Measurements from ENCODE around the gene ZDHHC14. TPM values are rescaled to one million over a fixed set of nuclear protein-coding genes. Genes with fewer than 3 reads are reported as not detected.

ZDHHC14 gene
- total and polyA plus RNA-seq, 2 of the 8 experiments (the other 6 are each of a cell fraction or from before 2014, with no cell fraction given): 2.9 to 5.3 TPM

DNA sequence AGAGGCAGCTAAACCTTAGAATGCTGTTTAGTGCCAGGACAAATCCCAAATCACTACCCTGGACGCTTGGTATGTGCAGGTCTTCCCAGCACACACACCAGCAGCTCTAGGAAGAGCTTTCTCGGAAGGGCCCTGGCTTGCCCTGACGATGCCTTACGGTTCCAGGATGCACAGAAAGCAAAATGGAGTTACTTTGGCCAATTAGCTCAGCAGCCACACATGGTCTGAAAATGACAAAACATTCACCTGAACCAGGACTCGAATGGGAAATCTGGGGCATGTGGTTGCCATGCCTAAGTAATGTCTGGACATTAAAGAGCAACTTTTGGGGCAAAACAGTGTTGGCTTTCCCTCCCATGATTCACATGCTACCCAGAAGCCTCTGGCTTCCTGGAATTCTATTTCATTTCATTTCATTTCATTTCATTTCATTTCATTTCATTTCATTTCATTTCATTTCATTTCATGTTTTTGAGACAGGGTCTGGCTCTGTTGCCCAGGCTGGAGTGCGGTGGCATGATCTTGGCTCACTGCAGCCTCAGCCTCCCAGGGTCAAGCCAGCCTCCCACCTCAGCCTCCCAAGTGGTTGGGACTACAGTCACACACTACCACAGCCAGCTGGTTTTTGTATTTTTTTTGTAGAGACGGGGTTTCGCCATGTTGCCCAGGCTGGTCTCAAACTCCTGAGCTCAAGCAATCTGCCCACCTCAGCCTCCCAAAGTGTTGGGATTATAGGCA is 153.3 kb downstream of the ZDHHC14 start (continued):
- TF ChIP-seq, protein P1, sequence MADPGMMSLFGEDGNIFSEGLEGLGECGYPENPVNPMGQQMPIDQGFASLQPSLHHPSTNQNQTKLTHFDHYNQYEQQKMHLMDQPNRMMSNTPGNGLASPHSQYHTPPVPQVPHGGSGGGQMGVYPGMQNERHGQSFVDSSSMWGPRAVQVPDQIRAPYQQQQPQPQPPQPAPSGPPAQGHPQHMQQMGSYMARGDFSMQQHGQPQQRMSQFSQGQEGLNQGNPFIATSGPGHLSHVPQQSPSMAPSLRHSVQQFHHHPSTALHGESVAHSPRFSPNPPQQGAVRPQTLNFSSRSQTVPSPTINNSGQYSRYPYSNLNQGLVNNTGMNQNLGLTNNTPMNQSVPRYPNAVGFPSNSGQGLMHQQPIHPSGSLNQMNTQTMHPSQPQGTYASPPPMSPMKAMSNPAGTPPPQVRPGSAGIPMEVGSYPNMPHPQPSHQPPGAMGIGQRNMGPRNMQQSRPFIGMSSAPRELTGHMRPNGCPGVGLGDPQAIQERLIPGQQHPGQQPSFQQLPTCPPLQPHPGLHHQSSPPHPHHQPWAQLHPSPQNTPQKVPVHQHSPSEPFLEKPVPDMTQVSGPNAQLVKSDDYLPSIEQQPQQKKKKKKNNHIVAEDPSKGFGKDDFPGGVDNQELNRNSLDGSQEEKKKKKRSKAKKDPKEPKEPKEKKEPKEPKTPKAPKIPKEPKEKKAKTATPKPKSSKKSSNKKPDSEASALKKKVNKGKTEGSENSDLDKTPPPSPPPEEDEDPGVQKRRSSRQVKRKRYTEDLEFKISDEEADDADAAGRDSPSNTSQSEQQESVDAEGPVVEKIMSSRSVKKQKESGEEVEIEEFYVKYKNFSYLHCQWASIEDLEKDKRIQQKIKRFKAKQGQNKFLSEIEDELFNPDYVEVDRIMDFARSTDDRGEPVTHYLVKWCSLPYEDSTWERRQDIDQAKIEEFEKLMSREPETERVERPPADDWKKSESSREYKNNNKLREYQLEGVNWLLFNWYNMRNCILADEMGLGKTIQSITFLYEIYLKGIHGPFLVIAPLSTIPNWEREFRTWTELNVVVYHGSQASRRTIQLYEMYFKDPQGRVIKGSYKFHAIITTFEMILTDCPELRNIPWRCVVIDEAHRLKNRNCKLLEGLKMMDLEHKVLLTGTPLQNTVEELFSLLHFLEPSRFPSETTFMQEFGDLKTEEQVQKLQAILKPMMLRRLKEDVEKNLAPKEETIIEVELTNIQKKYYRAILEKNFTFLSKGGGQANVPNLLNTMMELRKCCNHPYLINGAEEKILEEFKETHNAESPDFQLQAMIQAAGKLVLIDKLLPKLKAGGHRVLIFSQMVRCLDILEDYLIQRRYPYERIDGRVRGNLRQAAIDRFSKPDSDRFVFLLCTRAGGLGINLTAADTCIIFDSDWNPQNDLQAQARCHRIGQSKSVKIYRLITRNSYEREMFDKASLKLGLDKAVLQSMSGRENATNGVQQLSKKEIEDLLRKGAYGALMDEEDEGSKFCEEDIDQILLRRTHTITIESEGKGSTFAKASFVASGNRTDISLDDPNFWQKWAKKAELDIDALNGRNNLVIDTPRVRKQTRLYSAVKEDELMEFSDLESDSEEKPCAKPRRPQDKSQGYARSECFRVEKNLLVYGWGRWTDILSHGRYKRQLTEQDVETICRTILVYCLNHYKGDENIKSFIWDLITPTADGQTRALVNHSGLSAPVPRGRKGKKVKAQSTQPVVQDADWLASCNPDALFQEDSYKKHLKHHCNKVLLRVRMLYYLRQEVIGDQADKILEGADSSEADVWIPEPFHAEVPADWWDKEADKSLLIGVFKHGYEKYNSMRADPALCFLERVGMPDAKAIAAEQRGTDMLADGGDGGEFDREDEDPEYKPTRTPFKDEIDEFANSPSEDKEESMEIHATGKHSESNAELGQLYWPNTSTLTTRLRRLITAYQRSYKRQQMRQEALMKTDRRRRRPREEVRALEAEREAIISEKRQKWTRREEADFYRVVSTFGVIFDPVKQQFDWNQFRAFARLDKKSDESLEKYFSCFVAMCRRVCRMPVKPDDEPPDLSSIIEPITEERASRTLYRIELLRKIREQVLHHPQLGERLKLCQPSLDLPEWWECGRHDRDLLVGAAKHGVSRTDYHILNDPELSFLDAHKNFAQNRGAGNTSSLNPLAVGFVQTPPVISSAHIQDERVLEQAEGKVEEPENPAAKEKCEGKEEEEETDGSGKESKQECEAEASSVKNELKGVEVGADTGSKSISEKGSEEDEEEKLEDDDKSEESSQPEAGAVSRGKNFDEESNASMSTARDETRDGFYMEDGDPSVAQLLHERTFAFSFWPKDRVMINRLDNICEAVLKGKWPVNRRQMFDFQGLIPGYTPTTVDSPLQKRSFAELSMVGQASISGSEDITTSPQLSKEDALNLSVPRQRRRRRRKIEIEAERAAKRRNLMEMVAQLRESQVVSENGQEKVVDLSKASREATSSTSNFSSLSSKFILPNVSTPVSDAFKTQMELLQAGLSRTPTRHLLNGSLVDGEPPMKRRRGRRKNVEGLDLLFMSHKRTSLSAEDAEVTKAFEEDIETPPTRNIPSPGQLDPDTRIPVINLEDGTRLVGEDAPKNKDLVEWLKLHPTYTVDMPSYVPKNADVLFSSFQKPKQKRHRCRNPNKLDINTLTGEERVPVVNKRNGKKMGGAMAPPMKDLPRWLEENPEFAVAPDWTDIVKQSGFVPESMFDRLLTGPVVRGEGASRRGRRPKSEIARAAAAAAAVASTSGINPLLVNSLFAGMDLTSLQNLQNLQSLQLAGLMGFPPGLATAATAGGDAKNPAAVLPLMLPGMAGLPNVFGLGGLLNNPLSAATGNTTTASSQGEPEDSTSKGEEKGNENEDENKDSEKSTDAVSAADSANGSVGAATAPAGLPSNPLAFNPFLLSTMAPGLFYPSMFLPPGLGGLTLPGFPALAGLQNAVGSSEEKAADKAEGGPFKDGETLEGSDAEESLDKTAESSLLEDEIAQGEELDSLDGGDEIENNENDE (IDR thresholded peaks at IDR 0.05; ENCODE audit: insufficient replicate concordance, low read length): no peak
- no peak for TF ChIP-seq TEAD4 (IDR thresholded peaks at IDR 0.05; ENCODE audit: low read depth, low read length)
- TF ChIP-seq CREB1 (IDR thresholded peaks at IDR 0.05): no peak
- TF ChIP-seq SP1 (IDR thresholded peaks at IDR 0.05; ENCODE audit: low read depth, low read length): no peak
- no peak for TF ChIP-seq RBBP5 (IDR thresholded peaks at IDR 0.05; ENCODE audit: borderline replicate concordance, low read depth, low read length)
- TF ChIP-seq GABPA (IDR thresholded peaks at IDR 0.05; ENCODE audit: borderline replicate concordance, insufficient read depth, low read length): no peak
- no peak for TF ChIP-seq TBP (IDR thresholded peaks at IDR 0.05; ENCODE audit: low read depth, low read length)
